GM10248 (cell line): ENCODE data around the gene RAB3D.
"Not testable (repeated sequence)": the region's sequence is repeated elsewhere in the genome, so short reads cannot be mapped to it uniquely, and the experiment has no call there.

Experiments used
- CTCF ChIA-PET: fragments of 300-600 bp; sonication (Branson Sonifier 250); formaldehyde crosslinking; extraction: SDS; loops from one replicate; lab custom pipeline; 2021; ENCODE audit warnings: antibody characterized with exemption; lab: Yijun Ruan, JAX
- POLR2A ChIA-PET: fragments of 350-650 bp; sonication (Branson Sonifier 250); formaldehyde crosslinking; extraction: SDS; loops from one replicate; lab custom pipeline; 2020; ENCODE audit warnings: antibody characterized with exemption; lab: Yijun Ruan, JAX
- DNase-seq: peaks from one replicate; pipeline ENCODE4 v3.0.0; 2012; ENCODE audit errors: extremely low spot score
- CTCF ChIP-seq: IDR thresholded peaks from 2 replicates; pipeline ENCODE4 v1.5.1; 2012; ENCODE audit warnings: mild to moderate bottlenecking, low read depth; ENCODE audit errors: extremely low read depth, missing control alignments, control extremely low read depth

Gene RAB3D

GRCh38 chr19:11349171-11349570, 9.7 kb upstream of the RAB3D start:
- POLR2A ChIA-PET, result no interaction called here
- no peak for DNase-seq
- CTCF ChIA-PET, result interaction anchor here (0.8 to 1.4 kb wide), 5 partner anchors 9 to 86 kb away, joined by 3 to 4 read pairs (median 4); partner anchors contain the start of genes ODAD3, RAB3D and SWSAP1
- TF ChIP-seq CTCF, result no peak

GRCh38 chr19:11347546-11348039, 8.1 kb upstream of the RAB3D start:
- no peak for DNase-seq
- TF ChIP-seq CTCF, result no peak
- ChIA-PET POLR2A (no interaction called here), CTCF (interaction anchor here (1.0 to 2.6 kb wide), 5 partner anchors 21 to 135 kb away, joined by 3 to 11 read pairs (median 6); no protein-coding TSS in a partner anchor)

GRCh38 chr19:11346104-11346940, 6.9 kb upstream of the RAB3D start, which contains the start of the genes CCDC159 and TMEM205:
Gene CCDC159 (plus strand): TSS chr19:11346519. CDS start chr19:11346607, 88 bp downstream.
Gene TMEM205 (minus strand): TSS chr19:11346268. CDS start chr19:11345619, 649 bp downstream.
- ChIA-PET POLR2A (interaction anchor here (0.5 to 1.6 kb wide), 3 partner anchors 29 to 67 kb away, joined by 5 to 6 read pairs (median 5); partner anchors contain the start of gene SWSAP1), CTCF (interaction anchor here (0.9 to 2.6 kb wide), 7 partner anchors 13 to 190 kb away, joined by 3 to 11 read pairs (median 4); no protein-coding TSS in a partner anchor)

GRCh38 chr19:11345122-11345803, 5.8 kb upstream of the RAB3D start:
- CTCF ChIA-PET, result interaction anchor here (1.0 to 2.6 kb wide), 6 partner anchors 12 to 137 kb away, joined by 3 to 11 read pairs (median 5); no protein-coding TSS in a partner anchor

More at GRCh38 chr19:11346104-11346940, 6.9 kb upstream of the RAB3D start, which contains the start of the genes CCDC159 and TMEM205:
- peak; percentile 97 for DNase-seq
- peak; percentile 26 for TF ChIP-seq CTCF

GRCh38 chr19:11342429-11342828, 3.0 kb upstream of the RAB3D start:
- no peak for DNase-seq
- ChIA-PET CTCF (interaction anchor here (0.8 to 1.5 kb wide), 4 partner anchors 41 to 140 kb away, joined by 3 to 5 read pairs (median 4); partner anchors contain the start of gene EPOR), POLR2A (no interaction called here)
- no peak for TF ChIP-seq CTCF

More at GRCh38 chr19:11345122-11345803, 5.8 kb upstream of the RAB3D start:
- no peak for TF ChIP-seq CTCF
- POLR2A ChIA-PET, result interaction anchor here (0.5 to 1.6 kb wide), 2 partner anchors 30 to 66 kb away, joined by 5 to 6 read pairs; partner anchors contain the start of gene SWSAP1
- DNase-seq, result no peak

- CTCF ChIA-PET, result interaction anchor here (0.8 to 1.8 kb wide), 7 partner anchors 9 to 142 kb away, joined by 3 to 11 read pairs (median 4); no protein-coding TSS in a partner anchor
- POLR2A ChIA-PET, DNase-seq: not testable (repeated sequence)
Observed at GRCh38 chr19:11340099-11340467, 626 bp upstream of the RAB3D start.
